K562 (cell line): Measurements from ENCODE around the gene JSRP1.

Source experiments
- CTCF ChIP-seq, 3 experiments: IDR thresholded peaks in 2 of 3; conservative IDR thresholded peaks in 1 of 3; 2 replicates each; pipeline ENCODE4 v1.5.1; 2011 to 2012; ENCODE audit warnings: low read length in 3 of 3, mild to moderate bottlenecking in 3 of 3, control low read depth in 2 of 3, improper control_type of control experiment in 1 of 3, inconsistent platforms in 1 of 3, low read depth in 1 of 3, mixed read lengths in 1 of 3, moderate library complexity in 1 of 3; ENCODE audit not compliant: insufficient read depth in 2 of 3
- EZH2 ChIP-seq: IDR thresholded peaks from 2 replicates; pipeline ENCODE4 v1.6.1; 2012; ENCODE audit warnings: low read depth, mild to moderate bottlenecking, inconsistent platforms, low read length, borderline replicate concordance
- FOXK2 ChIP-seq, 2 experiments: fragments of 450-650 bp; IDR thresholded peaks in 1 of 2; conservative IDR thresholded peaks in 1 of 2; 2 replicates each; pipeline ENCODE4 v1.6.1; 2016; ENCODE audit warnings: low read depth in 2 of 2, mild to moderate bottlenecking in 1 of 2
- KAT7 ChIP-seq: sonication (generic); formaldehyde crosslinking; IDR thresholded peaks from 2 replicates; pipeline ENCODE4 v1.8.0; 2022; ENCODE audit warnings: missing genetic modification reagents, mild to moderate bottlenecking, borderline replicate concordance
- NBN ChIP-seq: fragments of 450-650 bp; IDR thresholded peaks from 2 replicates; pipeline ENCODE4 v1.6.1; 2016; ENCODE audit warnings: low read depth, mild to moderate bottlenecking
- NKRF ChIP-seq: fragments of 450-650 bp; IDR thresholded peaks from 2 replicates; pipeline ENCODE4 v1.6.1; 2016; ENCODE audit warnings: borderline replicate concordance
- PBX2 ChIP-seq, 2 experiments: IDR thresholded peaks in 1 of 2; conservative IDR thresholded peaks in 1 of 2; 2 replicates each; pipeline ENCODE4 v1.6.1; 2016; ENCODE audit warnings: low read depth in 2 of 2, mild to moderate bottlenecking in 1 of 2, missing compliant biosample characterization in 1 of 2, missing genetic modification characterization in 1 of 2, moderate library complexity in 1 of 2
- POLR2A ChIP-seq: fragments of 450-650 bp; conservative IDR thresholded peaks from 2 replicates; pipeline ENCODE4 v1.6.1; 2016
- SRF ChIP-seq, 2 experiments: fragments of 250-450, 450-650 bp in 1 of 2; sonication (Bioruptor Pico) in 1 of 2; sonication (generic) in 1 of 2; formaldehyde crosslinking; IDR thresholded peaks; 2 replicates each; pipeline versions ENCODE4 v1.5.0 to v1.5.1; 2020 to 2022; ENCODE audit warnings: mild to moderate bottlenecking in 1 of 2, missing genetic modification reagents in 1 of 2
- TRIM28 ChIP-seq: fragments of 450-650 bp; IDR thresholded peaks from 2 replicates; pipeline ENCODE4 v1.6.1; 2017

- no peak for TF ChIP-seq FOXK2 (conservative IDR thresholded peaks at IDR 0.05 in 1 of 2, IDR thresholded peaks at IDR 0.05 in 1 of 2; ENCODE audit: low read depth in 2 of 2)
- TF ChIP-seq KAT7 (CRISPR knock-in tag): no peak
- no peak for TF ChIP-seq EZH2
- TF ChIP-seq CTCF (IDR thresholded peaks at IDR 0.05 in 2 of 3, conservative IDR thresholded peaks at IDR 0.05 in 1 of 3; ENCODE audit: insufficient read depth in 2 of 3, low read depth in 1 of 3, low read length in 3 of 3): 0 out of 6 replicates have a peak, but pooled peaks of 1 of the 3 experiments have one; percentile 11
- TF ChIP-seq POLR2A: no peak
- TF ChIP-seq NBN: no peak
- TF ChIP-seq PBX2 (CRISPR knock-in tag; IDR thresholded peaks at IDR 0.05; ENCODE audit: low read depth): no peak
- no peak for TF ChIP-seq PBX2 (tag; conservative IDR thresholded peaks at IDR 0.05; ENCODE audit: low read depth)
- TF ChIP-seq SRF (CRISPR knock-in tag; IDR thresholded peaks at IDR 0.05): no peak
- TF ChIP-seq TRIM28: no peak
- no peak for TF ChIP-seq NKRF
Measured at GRCh38 chr19:2221918-2222317, 34.3 kb downstream of the JSRP1 start.
